DOHH2 (cell line): ENCODE results near the gene CPM.

Experiments
- H3F3A ChIP-seq: fragments of 200-600 bp; sonication (generic), shearing (Covaris generic); 2 replicates; pipeline ENCODE4 v1.6.0; 2016; ENCODE audit warnings: antibody characterized with exemption, mild to moderate bottlenecking; ENCODE audit not compliant: control insufficient read depth, insufficient read depth
- H3K27ac ChIP-seq: fragments of 200-600 bp; sonication (generic); 2 replicates; pipeline ENCODE4 v1.5.1; 2014; ENCODE audit warnings: low read depth, mild to moderate bottlenecking, low read length, moderate library complexity
- H3K27me3 ChIP-seq: fragments of 200-600 bp; sonication (generic); 2 replicates; pipeline ENCODE4 v1.6.1; 2014; ENCODE audit warnings: mild to moderate bottlenecking, low read length, mixed read lengths; ENCODE audit not compliant: control insufficient read depth
- H3K36me3 ChIP-seq: fragments of 200-600 bp; sonication (generic); 2 replicates; pipeline ENCODE4 v1.6.1; 2014; ENCODE audit warnings: mild to moderate bottlenecking, low read length, moderate library complexity, mixed read lengths; ENCODE audit not compliant: control insufficient read depth
- H3K4me1 ChIP-seq: fragments of 200-600 bp; sonication (generic); 2 replicates; pipeline ENCODE4 v1.6.1; 2014; ENCODE audit warnings: mild to moderate bottlenecking, low read length, mixed read lengths; ENCODE audit not compliant: control insufficient read depth
- H3K4me2 ChIP-seq: fragments of 200-600 bp; sonication (generic); 2 replicates; pipeline ENCODE4 v1.6.0; 2014; ENCODE audit warnings: mild to moderate bottlenecking, low read length, moderate library complexity
- H3K4me3 ChIP-seq: fragments of 200-600 bp; sonication (generic); 2 replicates; pipeline ENCODE4 v1.5.1; 2014; ENCODE audit warnings: mild to moderate bottlenecking, low read length, mixed read lengths
- H3K79me2 ChIP-seq: fragments of 200-600 bp; sonication (generic); 2 replicates; pipeline ENCODE4 v1.6.1; 2014; ENCODE audit warnings: mild to moderate bottlenecking, low read length, mixed read lengths; ENCODE audit not compliant: control insufficient read depth
- H3K9me2 ChIP-seq: fragments of 200-600 bp; sonication (generic); replicated peaks from 2 replicates; pipeline ENCODE4 v1.6.1; 2014; ENCODE audit warnings: mild to moderate bottlenecking, low read length, mixed read lengths; ENCODE audit not compliant: control insufficient read depth
- H3K9me3 ChIP-seq: fragments of 200-600 bp; sonication (generic); 2 replicates; pipeline ENCODE4 v1.6.1; 2014; ENCODE audit warnings: antibody characterized with exemption, low read length, mixed read lengths; ENCODE audit not compliant: control insufficient read depth, insufficient read depth
- H4K20me1 ChIP-seq: fragments of 200-600 bp; sonication (generic); 2 replicates; pipeline ENCODE4 v1.6.0; 2014; ENCODE audit warnings: low read depth, mild to moderate bottlenecking, antibody characterized with exemption, low read length, moderate library complexity; ENCODE audit not compliant: control insufficient read depth, insufficient read depth
- CTCF ChIP-seq: fragments of 200-600 bp; sonication (generic); IDR thresholded peaks from one replicate; pipeline ENCODE4 v1.5.1; 2014; ENCODE audit warnings: antibody characterized with exemption, mild to moderate bottlenecking, low read depth, low read length; ENCODE audit not compliant: poor library complexity, severe bottlenecking
- EZH2phosphoT487 ChIP-seq: fragments of 200-600 bp; sonication (generic); IDR thresholded peaks from 2 replicates; pipeline ENCODE4 v1.6.1; 2017; ENCODE audit warnings: borderline replicate concordance, mild to moderate bottlenecking, antibody characterized with exemption, low read length, moderate library complexity, mixed read lengths

Gene CPM

GRCh38 chr12:68954811-68955210 is 21.8 kb upstream of the CPM start:
- no peak overlapping the region for H3K4me3 ChIP-seq
- no peaks in the 10 kb centered on the region for H3K27me3 ChIP-seq
- H3K36me3 ChIP-seq = no peaks in the 10 kb centered on the region
- no peaks in the 10 kb centered on the region for H4K20me1 ChIP-seq
- peaks cover 5% of the 10 kb centered on the region; the same call in 1 of the 2 replicates for H3K4me1 ChIP-seq
- no peaks in the 10 kb centered on the region for H3K9me3 ChIP-seq
- no peaks in the 10 kb centered on the region for H3K79me2 ChIP-seq
- H3F3A ChIP-seq = no peaks in the 10 kb centered on the region
- H3K9me2 ChIP-seq = no peaks in the 10 kb centered on the region
- H3K27ac ChIP-seq = no peak overlapping the region
- H3K4me2 ChIP-seq = no peak overlapping the region
- TF ChIP-seq CTCF (no peak), EZH2phosphoT487 (no peak)

GRCh38 chr12:68953536-68953935 is 20.6 kb upstream of the CPM start:
- Histone ChIP-seq H3K36me3 (no peaks in the 10 kb centered on the region), H3K4me3 (no peak overlapping the region), H3K9me3 (no peaks in the 10 kb centered on the region), H3F3A (no peaks in the 10 kb centered on the region), H4K20me1 (no peaks in the 10 kb centered on the region), H3K27me3 (no peaks in the 10 kb centered on the region), H3K79me2 (no peaks in the 10 kb centered on the region), H3K27ac (no peak overlapping the region), H3K4me2 (no peak overlapping the region), H3K4me1 (peaks cover 4% of the 10 kb centered on the region; the same call in 1 of the 2 replicates), H3K9me2 (no peaks in the 10 kb centered on the region)
- TF ChIP-seq EZH2phosphoT487 (no peak), CTCF (no peak)

- Histone ChIP-seq H3K4me2 (no peak overlapping the region), H3K9me2 (no peaks in the 10 kb centered on the region), H3K4me1 (no peaks in the 10 kb centered on the region), H3K4me3 (no peak overlapping the region), H3K9me3 (no peaks in the 10 kb centered on the region), H3K27me3 (no peaks in the 10 kb centered on the region), H3K79me2 (no peaks in the 10 kb centered on the region), H3K36me3 (no peaks in the 10 kb centered on the region), H4K20me1 (no peaks in the 10 kb centered on the region), H3F3A (peaks cover 3% of the 10 kb centered on the region; the same call in 1 of the 2 replicates), H3K27ac (no peak overlapping the region)
- no peak for TF ChIP-seq EZH2phosphoT487
- no peak for TF ChIP-seq CTCF
Observed at GRCh38 chr12:68951652-68952051, 18.7 kb upstream of the CPM start.
